NOMO-1 (cell line): Measurements from ENCODE around the gene EXOC1.

Experiments used
- DNase-seq, 2 experiments: peaks; one replicate each; lab custom pipeline; 2025; ENCODE audit not compliant: unreplicated experiment in 2 of 2; lab: John Stamatoyannopoulos, UW

The EXOC1 gene

DNA sequence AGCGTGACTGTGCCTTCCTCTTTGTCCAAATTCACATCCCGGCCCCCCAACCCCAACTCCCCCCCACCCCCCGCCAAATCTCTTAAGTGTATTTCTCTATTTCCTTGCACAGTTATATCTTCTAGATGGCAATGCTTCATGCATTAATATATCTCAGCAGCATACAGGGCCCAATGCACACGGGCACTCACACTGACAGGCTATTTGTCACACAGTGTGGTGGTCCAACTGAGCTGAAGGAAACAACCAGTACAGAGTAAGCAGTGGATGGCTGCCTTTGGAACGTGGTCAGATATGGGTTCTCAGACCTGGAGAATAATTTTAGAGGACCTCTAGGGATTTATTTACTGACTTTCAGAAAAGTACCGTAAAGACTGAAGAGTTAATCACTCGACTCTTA is 681 bp downstream of the EXOC1 start:
- DNase-seq = no peak

DNA sequence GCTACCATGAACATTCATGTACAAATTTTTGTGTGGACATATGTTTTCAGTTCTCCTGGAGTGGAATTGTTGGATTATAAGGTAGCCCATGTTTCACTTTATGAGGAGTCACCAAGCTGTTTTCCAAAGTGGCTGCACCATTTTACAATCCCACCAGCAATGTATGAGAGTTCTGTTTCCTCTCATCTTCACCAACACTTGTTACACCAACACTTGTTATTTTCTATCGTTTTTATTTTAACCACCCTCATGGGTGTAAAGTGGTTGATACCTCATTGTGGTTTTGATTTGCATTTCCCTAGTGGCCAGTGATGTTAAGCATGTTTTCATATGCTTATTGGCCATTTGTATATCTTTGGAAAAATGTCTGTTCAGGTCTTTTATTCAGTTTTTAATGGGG is 4.1 kb downstream of the EXOC1 start:
- no peak for DNase-seq

DNA sequence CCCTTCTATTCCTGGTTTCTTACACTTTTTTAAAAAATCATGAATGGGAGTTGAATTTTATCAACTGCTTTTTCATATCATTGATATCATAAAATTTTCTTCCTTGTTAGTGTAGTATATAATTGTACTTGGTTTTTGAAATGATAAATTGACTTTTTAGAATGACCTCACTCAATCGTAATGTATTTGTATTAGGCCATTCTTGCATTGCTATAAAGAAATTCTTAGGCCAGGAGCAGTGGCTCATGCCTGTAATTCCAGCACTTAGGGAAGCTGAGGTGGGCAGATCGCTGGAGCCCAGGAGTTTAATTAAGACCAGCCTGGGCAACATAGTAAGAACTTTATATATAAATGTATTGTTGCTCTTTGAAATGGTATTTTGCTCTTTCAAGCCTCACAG is 6.3 kb downstream of the EXOC1 start:
- no peak for DNase-seq

GRCh38 chr4:55864577-55865223 is 11.3 kb downstream of the EXOC1 start:
- DNase-seq = no peak

GRCh38 chr4:55865228-55865806 is 11.9 kb downstream of the EXOC1 start:
- no peak for DNase-seq

DNA sequence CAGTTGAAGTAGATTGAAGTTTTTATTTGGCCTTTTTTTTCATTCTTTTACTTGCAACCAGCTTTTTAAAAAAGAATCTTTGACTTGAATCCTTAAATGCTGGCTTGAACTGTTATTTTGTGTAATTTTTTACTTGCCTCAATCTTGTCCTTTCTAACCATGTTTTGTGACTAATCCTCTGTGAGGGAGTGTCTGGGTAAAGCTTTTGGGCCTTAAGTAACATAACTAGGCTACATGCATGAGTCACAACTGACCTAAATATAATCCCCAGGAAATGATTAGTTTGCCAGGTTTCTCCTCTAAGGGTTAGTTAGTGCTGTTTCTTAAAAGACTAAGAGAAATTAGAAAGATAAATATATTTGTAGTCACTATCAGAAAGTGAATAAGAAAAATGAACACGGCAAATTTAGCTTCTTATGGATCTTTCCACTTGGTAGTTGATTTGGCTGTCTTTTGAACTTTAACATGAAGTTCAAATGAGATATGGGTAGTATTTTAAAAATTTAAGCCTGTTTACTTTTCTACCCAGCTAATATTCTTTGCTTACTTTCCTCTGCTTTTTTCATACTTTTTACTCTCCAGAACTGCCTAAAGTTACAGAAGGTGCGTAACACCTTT is 13.0 kb downstream of the EXOC1 start:
- DNase-seq = peak; percentile 79 to 88

DNA sequence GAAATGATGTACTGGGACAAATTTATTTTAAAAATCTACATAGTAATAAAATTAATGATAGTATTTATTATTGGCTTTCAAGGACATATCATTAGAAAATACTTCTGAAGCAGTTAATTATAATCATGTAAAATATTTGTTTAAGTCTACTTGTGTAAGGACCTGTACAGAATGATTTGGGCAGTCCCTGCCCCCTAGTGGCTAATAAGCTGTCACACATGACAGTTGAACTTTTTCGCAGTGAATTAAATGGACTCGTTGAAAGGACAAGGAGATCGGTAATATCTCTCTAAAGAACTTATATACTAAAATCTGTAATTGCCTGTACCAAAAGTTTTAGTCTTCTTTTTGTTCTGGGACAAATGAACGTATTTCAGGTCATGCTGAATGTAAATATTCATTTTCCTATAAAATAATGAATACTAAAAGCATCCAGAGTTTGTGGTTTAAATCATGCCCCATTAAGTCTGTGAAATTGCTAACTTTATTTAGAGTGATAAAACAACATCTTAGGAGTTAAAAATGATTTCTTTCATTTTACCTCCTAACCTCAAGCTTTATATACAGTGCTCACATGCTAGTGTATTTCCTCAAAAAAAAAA is 13.6 kb downstream of the EXOC1 start:
- peak; percentile 43 to 73 for DNase-seq

- no peak for DNase-seq
Measured at GRCh38 chr4:55868581-55869090, 15.2 kb downstream of the EXOC1 start.

DNA sequence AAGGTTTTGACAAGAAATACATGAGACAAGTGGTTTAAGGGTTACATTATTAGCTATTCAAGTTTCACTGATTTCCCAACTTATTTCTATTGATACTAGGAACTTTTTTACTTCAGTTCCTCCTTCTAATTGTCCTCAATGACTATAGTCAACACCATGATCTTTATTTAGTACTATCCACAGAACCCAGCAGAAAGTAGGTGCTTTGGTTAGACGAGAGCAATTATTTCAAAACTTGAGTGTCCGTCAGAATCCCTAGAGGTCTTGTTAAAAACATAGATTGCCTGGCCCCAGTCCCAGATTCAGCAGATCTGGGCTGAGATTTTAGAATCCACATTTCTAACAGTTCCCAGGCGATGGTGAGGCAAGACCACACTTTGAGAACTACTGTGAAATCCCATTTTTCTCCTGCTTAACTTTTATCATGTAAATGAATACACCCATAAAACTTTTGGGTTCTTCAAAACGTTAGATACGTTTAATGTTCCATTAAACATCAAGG is 17.9 kb downstream of the EXOC1 start:
- no peak for DNase-seq

DNA sequence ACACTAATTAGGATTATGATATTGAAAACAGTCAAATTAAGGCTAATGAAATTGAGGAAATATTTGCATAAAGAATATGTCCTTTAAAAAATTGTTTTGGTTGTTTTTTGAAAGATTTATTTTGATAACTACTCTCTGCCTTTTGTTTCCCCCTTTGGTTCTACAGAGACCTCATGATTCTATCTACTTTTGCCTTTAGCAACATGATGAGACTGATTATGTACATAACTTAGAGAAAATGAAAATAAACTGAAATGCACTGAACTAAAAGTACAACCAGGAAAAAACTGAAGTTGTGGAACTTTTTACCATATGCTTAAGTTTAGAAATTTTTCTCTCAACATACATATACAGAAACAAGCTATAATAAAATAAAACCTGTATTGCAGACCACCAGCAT is 21.4 kb downstream of the EXOC1 start:
- DNase-seq = no peak

DNA sequence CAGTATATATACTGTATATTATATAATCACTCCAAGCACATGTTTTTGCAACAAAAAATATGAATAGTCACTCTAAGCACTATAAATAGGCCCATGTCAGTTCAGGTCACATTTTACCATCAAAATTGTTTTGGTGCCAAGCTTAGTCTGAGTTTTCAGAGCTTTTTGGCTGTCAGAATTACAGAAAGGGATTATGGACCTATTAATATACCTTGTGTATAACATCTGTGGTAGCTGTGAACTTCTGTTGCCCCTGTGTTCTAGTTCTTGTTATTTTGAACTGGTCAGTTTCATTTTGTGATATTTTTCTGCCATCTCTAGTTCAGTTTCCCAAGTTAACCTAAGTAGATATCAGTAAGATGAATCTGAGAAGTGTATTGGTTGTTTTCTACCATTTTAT is 22.9 kb downstream of the EXOC1 start:
- no peak for DNase-seq

DNA sequence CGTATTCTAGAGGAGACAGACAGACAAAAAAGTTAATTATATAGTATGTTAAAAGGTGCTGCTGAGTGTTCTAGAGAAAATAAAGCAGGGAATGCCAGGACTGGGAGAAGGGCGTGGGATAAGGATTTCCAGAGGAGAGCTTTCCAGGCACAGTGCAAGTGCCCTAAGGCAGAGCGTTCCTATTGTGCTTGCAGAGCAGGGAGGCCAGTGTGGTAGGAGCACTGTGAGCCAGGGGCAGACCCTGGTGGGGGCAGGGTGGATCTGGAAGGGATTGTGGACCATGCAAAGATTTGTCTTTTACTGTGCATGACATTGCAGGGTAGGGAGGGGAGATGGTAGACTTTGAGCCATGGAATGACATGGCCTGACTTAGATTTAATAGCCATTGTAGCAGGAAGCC is 25.8 kb downstream of the EXOC1 start:
- no peak for DNase-seq

- no peak for DNase-seq
Measured at GRCh38 chr4:55880652-55881280, 27.3 kb downstream of the EXOC1 start.

GRCh38 chr4:55884093-55884850 is 30.8 kb downstream of the EXOC1 start:
- no peak for DNase-seq

GRCh38 chr4:55884851-55885219 is 31.4 kb downstream of the EXOC1 start:
- no peak for DNase-seq

DNA sequence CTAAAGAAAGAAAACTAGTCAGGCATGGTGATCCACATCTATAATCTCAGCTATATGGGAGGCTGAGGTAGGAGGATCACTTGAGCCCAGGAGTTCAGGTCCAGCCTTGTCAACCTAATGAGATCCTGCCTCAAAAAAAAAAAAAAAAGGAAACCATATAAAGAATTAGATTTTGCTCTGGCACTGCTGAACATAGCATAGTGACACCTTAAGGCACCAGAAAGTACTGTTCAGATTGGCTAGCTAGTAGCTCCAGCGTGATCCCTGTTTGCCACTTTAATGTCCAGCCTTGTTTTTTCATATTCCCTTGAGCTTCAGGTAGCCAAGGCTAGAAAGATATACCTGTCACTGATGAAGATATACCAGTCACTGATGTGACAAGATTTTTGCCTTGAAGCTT is 34.1 kb downstream of the EXOC1 start:
- no peak for DNase-seq

- DNase-seq = no peak
Measured at GRCh38 chr4:55892156-55892555, 38.7 kb downstream of the EXOC1 start.

GRCh38 chr4:55896622-55897021 is 43.2 kb downstream of the EXOC1 start:
- DNase-seq = no peak

GRCh38 chr4:55902677-55903076 is 49.2 kb downstream of the EXOC1 start:
- DNase-seq = no peak

DNA sequence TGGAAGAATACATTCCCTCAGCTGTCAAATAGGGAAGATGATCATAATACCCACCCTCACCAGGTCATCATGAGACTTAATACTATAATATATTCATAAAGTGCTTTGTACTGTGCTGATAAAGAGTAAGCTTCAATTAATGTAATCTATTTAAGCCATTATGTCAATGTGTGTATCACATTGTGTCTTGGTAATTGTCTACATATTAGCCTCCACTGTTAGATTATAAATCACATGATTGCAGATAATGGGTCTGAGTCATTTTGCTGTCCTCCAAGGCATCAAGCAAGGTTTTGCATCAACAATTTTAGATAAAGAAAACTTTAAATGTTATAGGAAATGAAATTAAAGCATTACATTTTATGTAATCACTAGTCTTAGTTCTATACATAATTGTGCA is 50.1 kb downstream of the EXOC1 start:
- no peak for DNase-seq

GRCh38 chr4:55904576-55904975 is 51.1 kb downstream of the EXOC1 start:
- DNase-seq = no peak
